Cardiac fibroblast (primary cell): ENCODE data around the gene DGKQ.
A peak's percentile ranks its signal among the peaks of the same experiment; 100 is the strongest.
"Not testable (repeated sequence)": the region's sequence is repeated elsewhere in the genome, so short reads cannot be mapped to it uniquely, and the experiment has no call there.

Experiments used
- DNase-seq, 2 donors: peaks; one replicate each; pipeline versions ENCODE4 v3.0.0 to v3.0.0-alpha.2; 2010; ENCODE audit warnings: low read depth in 2 of 2
- H3K4me3 ChIP-seq, 2 donors: replicated peaks in 1 of 2; 1 replicate in 1 of 2; 2 replicates in 1 of 2; pipeline ENCODE4 v1.5.1; 2011; ENCODE audit warnings: low read depth in 2 of 2, low read length in 2 of 2, mild to moderate bottlenecking in 2 of 2, moderate library complexity in 1 of 2
- TF ChIP-seq, protein P1 (sequence below): IDR thresholded peaks from one replicate; pipeline ENCODE4 v1.5.1; 2011; ENCODE audit warnings: low read depth, mild to moderate bottlenecking, low read length, inconsistent platforms

The DGKQ gene

DNA sequence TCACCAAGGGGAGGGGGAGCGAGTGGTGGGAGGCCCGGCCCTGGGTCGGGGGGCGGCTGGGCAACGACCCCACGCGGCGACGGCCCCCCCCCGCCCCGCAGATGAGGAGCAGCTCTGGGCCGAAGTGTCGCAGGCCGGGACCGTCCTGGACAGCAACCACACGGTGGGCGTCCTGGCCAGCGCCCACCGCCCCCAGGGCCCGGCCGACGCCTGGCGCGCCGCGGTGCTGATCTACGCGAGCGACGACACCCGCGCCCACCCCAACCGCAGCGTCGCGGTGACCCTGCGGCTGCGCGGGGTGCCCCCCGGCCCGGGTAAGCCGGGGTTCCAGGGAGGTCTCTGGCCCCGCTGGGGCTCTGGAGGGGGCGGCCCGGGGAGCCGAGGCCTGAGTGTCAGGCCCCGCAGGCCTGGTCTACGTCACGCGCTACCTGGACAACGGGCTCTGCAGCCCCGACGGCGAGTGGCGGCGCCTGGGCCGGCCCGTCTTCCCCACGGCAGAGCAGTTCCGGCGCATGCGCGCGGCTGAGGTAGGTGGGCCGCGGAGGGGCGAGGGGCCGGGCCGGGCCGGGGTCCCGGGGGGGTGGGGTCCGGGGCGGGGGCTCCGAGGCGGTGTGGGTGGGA, 29.4 kb upstream of the DGKQ start:
- no peak overlapping the region for H3K4me3 ChIP-seq
- DNase-seq: no peak

DNA sequence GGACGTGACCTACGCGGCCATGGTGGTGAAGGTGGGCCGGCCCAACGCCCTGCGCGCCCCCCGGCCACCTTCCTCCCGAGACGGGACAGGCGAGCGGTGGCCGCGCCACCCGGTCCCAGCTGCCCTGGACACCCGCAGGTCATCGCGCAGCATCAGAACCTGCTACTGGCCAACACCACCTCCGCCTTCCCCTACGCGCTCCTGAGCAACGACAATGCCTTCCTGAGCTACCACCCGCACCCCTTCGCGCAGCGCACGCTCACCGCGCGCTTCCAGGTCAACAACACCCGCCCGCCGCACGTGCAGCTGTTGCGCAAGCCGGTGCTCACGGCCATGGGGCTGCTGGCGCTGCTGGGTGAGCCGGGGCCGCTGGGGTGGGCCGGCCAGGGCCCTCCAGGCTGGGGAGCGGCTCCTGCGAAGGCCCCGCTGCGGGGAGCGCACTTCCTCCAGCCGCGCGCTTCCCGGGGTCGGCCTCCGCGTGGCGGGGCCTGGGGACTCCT, 28.8 kb upstream of the DGKQ start:
- TF ChIP-seq, protein P1, sequence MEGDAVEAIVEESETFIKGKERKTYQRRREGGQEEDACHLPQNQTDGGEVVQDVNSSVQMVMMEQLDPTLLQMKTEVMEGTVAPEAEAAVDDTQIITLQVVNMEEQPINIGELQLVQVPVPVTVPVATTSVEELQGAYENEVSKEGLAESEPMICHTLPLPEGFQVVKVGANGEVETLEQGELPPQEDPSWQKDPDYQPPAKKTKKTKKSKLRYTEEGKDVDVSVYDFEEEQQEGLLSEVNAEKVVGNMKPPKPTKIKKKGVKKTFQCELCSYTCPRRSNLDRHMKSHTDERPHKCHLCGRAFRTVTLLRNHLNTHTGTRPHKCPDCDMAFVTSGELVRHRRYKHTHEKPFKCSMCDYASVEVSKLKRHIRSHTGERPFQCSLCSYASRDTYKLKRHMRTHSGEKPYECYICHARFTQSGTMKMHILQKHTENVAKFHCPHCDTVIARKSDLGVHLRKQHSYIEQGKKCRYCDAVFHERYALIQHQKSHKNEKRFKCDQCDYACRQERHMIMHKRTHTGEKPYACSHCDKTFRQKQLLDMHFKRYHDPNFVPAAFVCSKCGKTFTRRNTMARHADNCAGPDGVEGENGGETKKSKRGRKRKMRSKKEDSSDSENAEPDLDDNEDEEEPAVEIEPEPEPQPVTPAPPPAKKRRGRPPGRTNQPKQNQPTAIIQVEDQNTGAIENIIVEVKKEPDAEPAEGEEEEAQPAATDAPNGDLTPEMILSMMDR: no peak
- no peak overlapping the region for H3K4me3 ChIP-seq
- DNase-seq: peak in 1 of 2 donors; percentile 58

More for the DNA sequence above, 29.4 kb upstream of the DGKQ start:
- TF ChIP-seq, protein P1: no peak

DNA sequence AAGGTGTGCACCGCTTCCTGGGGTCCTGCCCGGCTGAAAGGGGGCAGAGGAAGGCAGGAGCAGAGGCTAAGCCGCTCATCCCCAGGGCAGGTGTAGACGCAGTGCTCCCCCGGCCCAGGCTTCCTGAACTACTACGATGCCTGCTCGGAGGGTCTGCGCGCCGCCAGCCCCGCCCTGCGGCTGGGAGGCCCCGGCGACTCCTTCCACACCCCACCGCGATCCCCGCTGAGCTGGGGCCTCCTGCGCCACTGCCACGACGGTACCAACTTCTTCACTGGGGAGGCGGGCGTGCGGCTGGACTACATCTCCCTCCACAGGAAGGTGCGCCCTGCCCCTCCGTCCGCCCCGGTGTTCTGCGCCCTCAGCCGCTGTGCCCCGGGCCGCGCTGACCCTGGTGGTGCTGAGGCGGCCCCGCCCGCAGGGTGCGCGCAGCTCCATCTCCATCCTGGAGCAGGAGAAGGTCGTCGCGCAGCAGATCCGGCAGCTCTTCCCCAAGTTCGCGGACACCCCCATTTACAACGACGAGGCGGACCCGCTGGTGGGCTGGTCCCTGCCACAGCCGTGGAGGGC, 28.3 kb upstream of the DGKQ start:
- no peak for DNase-seq
- no peak overlapping the region for H3K4me3 ChIP-seq
- TF ChIP-seq, protein P1: no peak

DNA sequence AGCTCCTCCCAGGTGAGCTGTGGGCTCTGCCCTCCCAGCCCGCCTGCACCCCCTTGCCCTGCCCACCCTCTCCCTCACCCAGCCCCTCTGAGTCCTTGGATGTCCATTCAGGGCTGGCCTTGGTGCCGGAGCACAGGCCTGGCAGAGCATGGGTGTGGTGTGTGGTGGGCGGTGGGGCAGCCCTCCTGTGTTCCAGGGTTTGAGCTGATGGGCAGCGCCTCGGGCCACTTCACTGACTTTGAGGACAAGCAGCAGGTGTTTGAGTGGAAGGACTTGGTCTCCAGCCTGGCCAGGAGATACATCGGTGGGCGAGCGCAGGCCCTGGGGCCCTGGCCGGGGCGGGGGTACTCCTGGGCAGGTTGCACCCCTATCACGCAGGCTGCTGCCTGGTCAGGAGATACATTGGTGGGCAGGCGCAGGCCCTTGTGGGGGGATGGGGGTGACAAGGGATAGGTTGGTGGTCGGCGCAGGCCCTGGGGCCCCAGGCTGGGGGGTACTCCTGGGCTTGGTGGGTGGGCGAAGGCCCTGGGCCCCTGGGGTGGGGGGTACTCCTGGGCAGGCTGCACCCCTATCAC, 27.4 kb upstream of the DGKQ start:
- TF ChIP-seq, protein P1: no peak

DNA sequence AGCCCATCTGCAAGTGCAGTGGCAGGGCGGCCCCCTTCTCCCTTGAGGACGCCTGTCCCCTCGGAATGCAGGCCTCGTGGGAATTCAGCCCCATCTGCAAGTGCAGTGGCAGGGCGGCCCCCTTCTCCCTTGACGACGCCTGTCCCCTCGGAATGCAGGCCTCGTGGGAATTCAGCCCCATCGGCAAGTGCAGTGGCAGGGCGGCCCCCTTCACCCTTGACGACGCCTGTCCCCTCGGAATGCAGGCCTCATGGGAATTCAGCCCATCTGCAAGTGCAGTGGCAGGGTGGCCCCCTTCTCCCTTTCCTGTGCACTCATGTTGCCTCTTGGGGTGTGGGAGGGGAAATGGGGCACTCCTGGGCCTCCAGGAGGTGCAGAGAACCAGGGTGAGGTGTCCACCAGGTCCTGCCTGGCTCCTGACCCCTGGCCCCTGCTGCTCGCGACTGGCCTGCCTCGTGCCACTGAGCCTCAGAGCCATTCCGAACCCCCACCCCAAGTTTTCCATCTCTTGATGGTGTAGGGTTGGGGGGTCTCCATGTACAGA, 26.6 kb upstream of the DGKQ start:
- no peak overlapping the region for H3K4me3 ChIP-seq
- DNase-seq: no peak
- TF ChIP-seq, protein P1: no peak

More for the DNA sequence above, 27.4 kb upstream of the DGKQ start:
- H3K4me3 ChIP-seq: no peak overlapping the region
- no peak for DNase-seq

DNA sequence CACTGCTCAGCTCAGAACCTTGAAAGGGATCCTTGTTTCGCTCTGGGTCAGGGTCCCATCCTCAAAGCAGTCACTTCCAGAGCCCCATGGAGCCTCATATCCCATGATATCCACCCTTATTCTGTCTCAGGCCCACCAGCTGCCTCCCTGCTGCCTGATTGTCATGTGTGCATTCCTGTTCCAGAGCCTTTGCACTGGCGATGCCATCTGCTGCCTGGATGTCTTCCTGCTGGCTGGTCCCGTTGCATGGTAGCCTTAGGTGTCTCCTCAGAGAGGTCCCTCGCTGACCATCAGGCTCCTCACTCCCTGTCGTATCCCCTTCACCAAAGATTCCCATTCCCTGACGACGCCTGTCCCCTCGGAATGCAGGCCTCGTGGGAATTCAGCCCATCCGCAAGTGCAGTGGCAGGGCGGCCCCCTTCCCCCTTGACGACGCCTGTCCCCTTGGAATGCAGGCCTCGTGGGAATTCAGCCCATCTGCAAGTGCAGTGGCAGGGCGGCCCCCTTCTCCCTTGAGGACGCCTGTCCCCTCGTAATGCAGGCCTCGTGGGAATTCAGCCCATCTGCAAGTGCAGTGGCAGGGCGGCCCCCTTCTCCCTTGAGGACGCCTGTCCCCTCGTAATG, 26.0 kb upstream of the DGKQ start:
- H3K4me3 ChIP-seq, DNase-seq: not testable (repeated sequence)
